ENCODE measurements around the gene DRC7.

DRC7 gene

DNA sequence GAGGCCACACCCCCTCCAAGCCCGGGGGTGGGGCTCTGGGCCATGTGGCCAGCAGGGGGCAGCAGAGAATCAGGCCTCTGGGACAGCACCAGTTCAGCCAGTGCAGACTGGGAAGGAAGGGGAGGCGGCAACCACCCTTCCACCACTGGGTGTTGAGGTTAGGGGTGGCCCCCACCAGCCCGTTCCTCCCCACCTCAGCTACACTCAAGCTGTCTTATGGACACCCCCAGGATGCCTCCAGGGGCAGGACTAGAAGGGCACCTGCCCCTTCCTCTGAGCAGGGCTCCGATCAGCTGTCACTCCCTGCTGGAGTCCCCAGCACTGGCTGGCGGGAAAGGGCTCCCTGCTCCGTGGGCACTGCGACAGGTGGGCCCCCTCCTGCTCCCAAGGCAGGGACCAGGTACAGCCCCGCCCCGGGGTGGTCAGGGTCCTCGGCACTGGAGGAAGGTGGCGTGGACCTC lies 62.8 kb downstream of the DRC7 start:
- TF ChIP-seq, protein P1, sequence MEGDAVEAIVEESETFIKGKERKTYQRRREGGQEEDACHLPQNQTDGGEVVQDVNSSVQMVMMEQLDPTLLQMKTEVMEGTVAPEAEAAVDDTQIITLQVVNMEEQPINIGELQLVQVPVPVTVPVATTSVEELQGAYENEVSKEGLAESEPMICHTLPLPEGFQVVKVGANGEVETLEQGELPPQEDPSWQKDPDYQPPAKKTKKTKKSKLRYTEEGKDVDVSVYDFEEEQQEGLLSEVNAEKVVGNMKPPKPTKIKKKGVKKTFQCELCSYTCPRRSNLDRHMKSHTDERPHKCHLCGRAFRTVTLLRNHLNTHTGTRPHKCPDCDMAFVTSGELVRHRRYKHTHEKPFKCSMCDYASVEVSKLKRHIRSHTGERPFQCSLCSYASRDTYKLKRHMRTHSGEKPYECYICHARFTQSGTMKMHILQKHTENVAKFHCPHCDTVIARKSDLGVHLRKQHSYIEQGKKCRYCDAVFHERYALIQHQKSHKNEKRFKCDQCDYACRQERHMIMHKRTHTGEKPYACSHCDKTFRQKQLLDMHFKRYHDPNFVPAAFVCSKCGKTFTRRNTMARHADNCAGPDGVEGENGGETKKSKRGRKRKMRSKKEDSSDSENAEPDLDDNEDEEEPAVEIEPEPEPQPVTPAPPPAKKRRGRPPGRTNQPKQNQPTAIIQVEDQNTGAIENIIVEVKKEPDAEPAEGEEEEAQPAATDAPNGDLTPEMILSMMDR (conservative IDR thresholded peaks at IDR 0.05; ENCODE audit: control insufficient read depth, insufficient read depth, low read depth, low read length): peak; percentile 91
- H3K4me3 ChIP-seq (ENCODE audit: control insufficient read depth, low read depth, low read length): no peak overlapping the region
- DNase-seq (ENCODE audit: low read depth): peak; percentile 70

DNA sequence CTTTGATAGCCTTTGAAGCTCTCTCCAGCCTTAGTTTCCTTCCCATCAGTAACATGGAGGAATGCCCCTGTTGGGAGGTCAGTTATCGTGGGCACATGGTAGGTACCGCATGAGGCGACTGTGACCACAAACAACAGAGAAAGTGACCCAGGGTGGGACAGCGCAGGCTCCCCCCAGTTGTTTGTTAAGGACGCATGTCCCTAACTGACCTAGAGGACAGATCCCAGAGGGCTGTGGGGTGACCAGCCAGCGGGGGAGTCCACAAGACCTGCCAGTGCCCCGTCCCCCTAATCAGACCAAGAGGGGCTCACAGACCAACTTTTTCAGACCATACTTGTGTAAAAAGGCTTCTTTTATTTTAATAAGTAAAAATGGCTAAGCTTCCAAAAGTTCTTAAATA lies 63.3 kb downstream of the DRC7 start:
- TF ChIP-seq, protein P1 (conservative IDR thresholded peaks at IDR 0.05; ENCODE audit: control insufficient read depth, insufficient read depth, low read depth, low read length): no peak
- no peak for DNase-seq (ENCODE audit: low read depth)
- H3K4me3 ChIP-seq (ENCODE audit: control insufficient read depth, low read depth, low read length): no peak overlapping the region

DNA sequence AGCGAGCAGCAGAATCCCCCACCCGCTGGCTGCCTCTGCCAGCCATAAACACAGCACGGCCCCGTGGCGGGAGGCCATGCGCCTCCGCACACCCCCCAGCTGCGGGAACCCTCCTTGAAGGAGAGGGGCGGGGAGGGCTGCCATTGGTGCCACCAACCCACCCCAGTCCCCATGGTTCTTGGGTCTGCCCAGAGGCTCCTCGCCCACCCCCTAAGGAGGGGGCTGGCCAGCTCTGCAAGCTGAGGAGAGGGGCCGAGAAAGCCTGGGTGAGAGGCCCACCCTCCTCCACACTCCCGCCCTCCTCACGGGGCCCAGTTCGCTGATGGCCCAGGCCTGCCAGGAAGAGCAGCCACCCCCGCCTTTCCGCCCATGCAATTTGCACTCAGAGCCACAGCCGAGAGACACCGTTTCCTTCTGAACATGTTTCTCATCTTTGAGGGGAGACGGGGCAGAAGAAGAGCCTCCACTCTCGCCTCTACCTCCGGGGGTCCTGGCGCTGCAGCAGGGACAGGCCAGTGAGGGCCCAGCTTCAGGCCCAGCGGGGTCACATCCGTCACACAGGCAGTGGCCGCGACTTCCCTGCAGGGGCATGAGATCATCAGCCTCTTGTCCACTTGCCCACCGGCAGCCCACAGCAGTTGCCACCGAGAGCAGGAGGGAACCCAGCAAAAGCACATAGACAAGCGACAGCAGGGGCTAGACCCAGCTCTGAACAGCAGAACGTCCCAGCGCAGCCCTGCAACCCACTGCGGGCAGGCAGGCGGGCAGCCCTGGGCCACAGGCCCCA lies 63.9 kb downstream of the DRC7 start:
- no peak for DNase-seq (ENCODE audit: low read depth)
- no peak overlapping the region for H3K4me3 ChIP-seq (ENCODE audit: control insufficient read depth, low read depth, low read length)
- TF ChIP-seq, protein P1 (conservative IDR thresholded peaks at IDR 0.05; ENCODE audit: control insufficient read depth, insufficient read depth, low read depth, low read length): no peak

DNA sequence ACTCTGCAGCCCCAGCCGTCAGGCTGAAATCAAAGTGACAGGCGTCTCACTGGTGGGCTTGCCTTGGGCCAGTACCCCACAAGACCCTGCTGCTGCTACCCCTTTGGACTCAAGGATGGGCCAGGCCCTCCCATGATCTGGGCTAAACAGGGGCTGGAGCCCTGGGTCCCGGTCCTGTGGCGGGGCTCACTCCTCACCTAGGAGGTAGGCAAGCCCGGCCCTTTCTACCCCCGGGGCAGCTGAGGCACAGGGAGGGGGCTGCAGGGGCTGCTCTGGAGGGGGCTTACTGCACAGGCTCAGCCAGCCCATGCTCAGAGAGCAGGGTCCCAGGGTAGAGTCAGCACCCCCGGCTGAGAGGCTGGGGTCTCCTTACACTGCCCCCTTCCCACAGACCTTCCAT lies 64.5 kb downstream of the DRC7 start:
- TF ChIP-seq, protein P1 (conservative IDR thresholded peaks at IDR 0.05; ENCODE audit: control insufficient read depth, insufficient read depth, low read depth, low read length): no peak

DNA sequence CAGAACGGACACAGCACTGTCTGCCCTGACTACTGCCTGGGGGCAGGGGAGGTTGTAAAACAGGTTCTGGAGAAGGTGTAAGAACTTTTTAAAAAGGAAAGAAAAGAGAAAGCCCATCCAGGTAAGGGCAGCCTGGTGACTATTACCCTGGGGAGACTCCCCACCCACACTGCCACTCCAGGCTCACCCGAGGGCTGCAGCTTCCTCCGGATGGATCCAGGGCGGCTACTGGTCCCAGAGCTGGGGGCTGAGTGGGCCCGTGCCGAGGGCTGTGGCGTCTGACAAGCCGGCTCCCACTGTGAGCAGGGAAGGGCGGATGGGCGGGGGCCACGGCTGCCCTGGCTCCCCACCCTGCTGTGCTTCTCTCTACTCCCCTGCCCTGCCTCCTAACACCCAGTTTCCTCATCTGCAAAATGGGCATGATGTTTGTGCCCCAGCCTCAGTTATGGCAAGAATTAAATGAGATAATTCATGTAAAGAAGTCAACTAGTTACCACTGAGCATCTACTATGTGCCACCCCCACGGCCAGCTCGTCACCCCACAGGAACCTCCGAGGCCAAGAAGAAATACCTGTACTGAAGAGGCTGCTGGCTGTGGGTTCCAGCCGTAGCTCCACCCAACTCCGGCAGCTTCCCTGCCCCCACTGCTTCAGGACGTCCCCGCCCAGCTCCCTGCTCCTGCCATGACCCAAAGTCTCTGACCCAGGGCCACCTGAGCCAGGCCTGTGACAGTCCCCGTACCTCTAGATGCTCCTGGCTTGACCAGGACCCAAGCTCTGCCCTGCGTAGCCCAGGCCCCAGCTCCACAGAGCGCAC lies 65.1 kb downstream of the DRC7 start:
- no peak for DNase-seq (ENCODE audit: low read depth)
- H3K4me3 ChIP-seq (ENCODE audit: control insufficient read depth, low read depth, low read length): no peak overlapping the region
- TF ChIP-seq, protein P1 (conservative IDR thresholded peaks at IDR 0.05; ENCODE audit: control insufficient read depth, insufficient read depth, low read depth, low read length): no peak

More for the DNA sequence above, 64.5 kb downstream of the DRC7 start:
- DNase-seq (ENCODE audit: low read depth): no peak
- no peak overlapping the region for H3K4me3 ChIP-seq (ENCODE audit: control insufficient read depth, low read depth, low read length)

DNA sequence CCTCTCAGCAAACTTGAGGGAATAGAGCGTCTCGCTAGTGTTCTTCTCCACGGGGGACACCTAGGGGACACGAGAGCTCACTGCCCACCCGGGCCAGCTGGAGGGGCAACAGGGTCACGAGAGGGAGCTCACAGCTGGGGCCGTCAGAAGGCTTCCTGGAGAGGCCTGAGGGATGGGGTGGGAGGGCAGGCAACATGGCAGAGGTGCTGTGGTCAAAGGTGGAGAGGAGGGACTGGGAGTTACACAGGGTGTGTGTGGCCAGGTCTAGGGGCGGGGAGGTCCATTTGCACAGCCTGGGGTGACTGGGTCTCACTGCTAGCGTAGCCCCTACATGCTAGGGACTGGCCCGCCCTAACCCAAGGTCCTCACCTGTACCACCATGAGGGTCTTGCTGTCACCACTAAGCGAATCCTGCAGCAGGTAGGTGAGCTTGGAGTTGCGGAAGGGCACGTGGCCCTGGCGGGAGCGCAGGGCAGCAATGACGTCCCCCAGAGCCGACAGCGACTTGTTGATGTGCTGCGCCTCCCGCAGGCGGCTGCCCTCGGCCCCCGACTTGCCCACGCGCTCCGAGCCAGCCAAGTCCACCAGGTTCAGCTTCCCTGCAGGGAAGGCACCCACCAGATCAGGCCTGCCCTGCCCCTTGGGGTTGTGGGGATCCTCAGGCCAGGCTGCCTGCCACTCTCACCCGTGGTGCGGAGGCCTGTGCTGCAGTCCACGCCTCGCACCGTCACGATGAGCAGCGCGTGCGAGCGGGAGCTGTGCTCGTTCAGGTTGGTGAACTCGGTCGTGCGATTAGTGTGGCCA lies 66.0 kb downstream of the DRC7 start:
- H3K4me3 ChIP-seq (ENCODE audit: control insufficient read depth, low read depth, low read length): no peak overlapping the region
- DNase-seq (ENCODE audit: low read depth): no peak
- TF ChIP-seq, protein P1 (conservative IDR thresholded peaks at IDR 0.05; ENCODE audit: control insufficient read depth, insufficient read depth, low read depth, low read length): no peak
